Mesodermal cell (in vitro differentiated cells): ENCODE data around the gene GPR107.

Experiments used
- H3K27ac ChIP-seq: 2 replicates; pipeline ENCODE4 v1.7.0; 2013; ENCODE audit warnings: mild to moderate bottlenecking, low read depth, low read length, moderate library complexity; ENCODE audit not compliant: severe bottlenecking
- H3K36me3 ChIP-seq: 2 replicates; pipeline ENCODE4 v1.7.1; 2013; ENCODE audit warnings: mild to moderate bottlenecking, low read length, moderate library complexity; ENCODE audit not compliant: control insufficient read depth, insufficient read depth
- H3K4me1 ChIP-seq: one replicate; pipeline ENCODE4 v1.7.1; 2013; ENCODE audit warnings: mild to moderate bottlenecking, low read length; ENCODE audit not compliant: insufficient read depth, control insufficient read depth, poor library complexity, severe bottlenecking
- H3K4me3 ChIP-seq: 2 replicates; pipeline ENCODE4 v1.7.0; 2013; ENCODE audit warnings: low read length, control low read depth, mild to moderate bottlenecking; ENCODE audit not compliant: insufficient read depth, poor library complexity, severe bottlenecking; ENCODE audit errors: extremely low read depth
- H3K9me3 ChIP-seq: 2 replicates; pipeline ENCODE4 v1.7.1; 2013; ENCODE audit warnings: mild to moderate bottlenecking, low read length, moderate library complexity; ENCODE audit not compliant: control insufficient read depth
- WGBS, 2 experiments: methylation state at CpG; one replicate each; pipeline ENCODE4 v1.1.5; 2013; ENCODE audit warnings: missing lambda C conversion rate in 2 of 2; ENCODE audit not compliant: insufficient coverage in 2 of 2; 5-methylcytosine and 5-hydroxymethylcytosine counted together

GPR107 gene

GRCh38 chr9:130110596-130111021 is 56.9 kb downstream of the GPR107 start:
- Histone ChIP-seq H3K9me3 (no peaks in the 10 kb centered on the region), H3K4me3 (no peak overlapping the region), H3K4me1 (peaks cover 13% of the 10 kb centered on the region), H3K27ac (peak overlapping the region; percentile 57), H3K36me3 (peaks cover 82% of the 10 kb centered on the region)
- 90 to 94% methylated on average over 7 of the region's 7 CpGs for WGBS, 2 experiments

GRCh38 chr9:130111786-130112537 is 58.3 kb downstream of the GPR107 start:
- H3K36me3 ChIP-seq = peaks cover 78% of the 10 kb centered on the region
- no peak overlapping the region for H3K27ac ChIP-seq
- WGBS, 2 experiments = 91 to 93% methylated on average over 22 to 25 of the region's 30 CpGs
- no peak overlapping the region for H3K4me3 ChIP-seq
- H3K4me1 ChIP-seq = peaks cover 13% of the 10 kb centered on the region
- H3K9me3 ChIP-seq = no peaks in the 10 kb centered on the region

GRCh38 chr9:130112538-130113151 is 58.9 kb downstream of the GPR107 start:
- Histone ChIP-seq H3K4me1 (peaks cover 15% of the 10 kb centered on the region), H3K27ac (no peak overlapping the region), H3K36me3 (peaks cover 73% of the 10 kb centered on the region), H3K9me3 (no peaks in the 10 kb centered on the region), H3K4me3 (no peak overlapping the region)
- WGBS, 2 experiments = 90% methylated on average over 2 of the region's 3 CpGs; no CpG with 5 or more reads in 1 of the 2 experiments

- Histone ChIP-seq H3K4me3 (no peak overlapping the region), H3K4me1 (peaks cover 34% of the 10 kb centered on the region), H3K36me3 (peaks cover 56% of the 10 kb centered on the region), H3K27ac (no peak overlapping the region), H3K9me3 (no peaks in the 10 kb centered on the region)
These were observed 61.0 kb downstream of the GPR107 start for GRCh38 chr9:130114741-130115140.

- Histone ChIP-seq H3K4me3 (no peak overlapping the region), H3K9me3 (no peaks in the 10 kb centered on the region), H3K4me1 (peaks cover 36% of the 10 kb centered on the region), H3K36me3 (peaks cover 56% of the 10 kb centered on the region), H3K27ac (no peak overlapping the region)
- WGBS, 2 experiments = 94 to 95% methylated on average over 9 of the region's 9 CpGs
These were observed 62.6 kb downstream of the GPR107 start for GRCh38 chr9:130116346-130116745.

- H3K27ac ChIP-seq = peak overlapping the region; percentile 79
- WGBS, 2 experiments = 84 to 88% methylated on average over 7 of the region's 9 CpGs
- no peak overlapping the region for H3K4me3 ChIP-seq
- H3K9me3 ChIP-seq = no peaks in the 10 kb centered on the region
- peaks cover 36% of the 10 kb centered on the region for H3K4me1 ChIP-seq
- H3K36me3 ChIP-seq = peaks cover 50% of the 10 kb centered on the region
These were observed 63.7 kb downstream of the GPR107 start for GRCh38 chr9:130117376-130117775.

- H3K9me3 ChIP-seq = no peaks in the 10 kb centered on the region
- 78 to 84% methylated on average over 7 to 8 of the region's 11 CpGs for WGBS, 2 experiments
- peaks cover 36% of the 10 kb centered on the region for H3K4me1 ChIP-seq
- no peak overlapping the region for H3K4me3 ChIP-seq
- peaks cover 52% of the 10 kb centered on the region for H3K36me3 ChIP-seq
- peak overlapping the region; percentile 79 for H3K27ac ChIP-seq
These were observed 64.3 kb downstream of the GPR107 start for GRCh38 chr9:130117816-130118632.

GRCh38 chr9:130118841-130119518 is 65.3 kb downstream of the GPR107 start:
- no peaks in the 10 kb centered on the region for H3K9me3 ChIP-seq
- H3K36me3 ChIP-seq = peaks cover 52% of the 10 kb centered on the region
- peaks cover 36% of the 10 kb centered on the region for H3K4me1 ChIP-seq
- 73 to 75% methylated on average over 10 to 16 of the region's 17 CpGs for WGBS, 2 experiments
- peak overlapping the region; percentile 79 for H3K27ac ChIP-seq
- no peak overlapping the region for H3K4me3 ChIP-seq

- H3K4me1 ChIP-seq = peaks cover 36% of the 10 kb centered on the region
- peaks cover 55% of the 10 kb centered on the region for H3K36me3 ChIP-seq
- whole genome bisulfite sequencing, 2 experiments = 95 to 96% methylated on average over 10 to 12 of the region's 14 CpGs
- no peak overlapping the region for H3K27ac ChIP-seq
- no peaks in the 10 kb centered on the region for H3K9me3 ChIP-seq
- no peak overlapping the region for H3K4me3 ChIP-seq
These were observed 66.0 kb downstream of the GPR107 start for GRCh38 chr9:130119519-130120298.

- H3K27ac ChIP-seq = no peak overlapping the region
- peaks cover 36% of the 10 kb centered on the region for H3K4me1 ChIP-seq
- no peaks in the 10 kb centered on the region for H3K9me3 ChIP-seq
- no peak overlapping the region for H3K4me3 ChIP-seq
- peaks cover 55% of the 10 kb centered on the region for H3K36me3 ChIP-seq
- WGBS, 2 experiments = 70 to 83% methylated on average over 6 of the region's 6 CpGs
These were observed 66.5 kb downstream of the GPR107 start for GRCh38 chr9:130120299-130120587.
